ENCODE measurements around the gene CHMP5. TPM values are rescaled to one million over a fixed set of nuclear protein-coding genes. Genes with fewer than 3 reads are reported as not detected.
A peak's percentile ranks its signal among the peaks of the same experiment; 100 is the strongest.
"Not testable (repeated sequence)": the region's sequence is repeated elsewhere in the genome, so short reads cannot be mapped to it uniquely, and the experiment has no call there.

The CHMP5 gene
- total and polyA plus RNA-seq, 2 donors: 79.8 to 118 TPM

GRCh38 chr9:33311953-33312352 lies 47.1 kb downstream of the CHMP5 start:
- H3K9me3 ChIP-seq (ENCODE audit: control insufficient read depth in 2 of 2, insufficient read depth in 1 of 2, low read length in 1 of 2): no peaks in the 10 kb centered on the region
- 99% methylated on average over 2 of the region's 2 CpGs for WGBS
- H3K4me1 ChIP-seq (ENCODE audit: control insufficient read depth in 2 of 2, insufficient read depth in 2 of 2, low read length in 2 of 2): no peaks in the 10 kb centered on the region
- no peaks in the 10 kb centered on the region for H3K27me3 ChIP-seq (ENCODE audit: control insufficient read depth in 2 of 2, insufficient read depth in 1 of 2, low read length in 1 of 2)
- peaks cover 65 to 90% of the 10 kb centered on the region in 2 donors for H3K36me3 ChIP-seq (ENCODE audit: control insufficient read depth in 2 of 2, insufficient read depth in 2 of 2, low read length in 1 of 2)
- DNase-seq (ENCODE audit: low read depth in 6 of 9, low spot score in 9 of 9): no peak
- H3K4me3 ChIP-seq (ENCODE audit: low read length in 2 of 2): no peak overlapping the region
- H3K27ac ChIP-seq (ENCODE audit: low read depth in 1 of 2, low read length in 1 of 2): no peak overlapping the region

- H3K9me3 ChIP-seq (ENCODE audit: control insufficient read depth in 2 of 2, insufficient read depth in 1 of 2, low read length in 1 of 2): no peaks in the 10 kb centered on the region
- no peak for DNase-seq (ENCODE audit: low read depth in 6 of 9, low spot score in 9 of 9)
- H3K4me1 ChIP-seq (ENCODE audit: control insufficient read depth in 2 of 2, insufficient read depth in 2 of 2, low read length in 2 of 2): no peaks in the 10 kb centered on the region
- H3K36me3 ChIP-seq (ENCODE audit: control insufficient read depth in 2 of 2, insufficient read depth in 2 of 2, low read length in 1 of 2): peaks cover 67 to 88% of the 10 kb centered on the region in 2 donors
- no peak overlapping the region for H3K27ac ChIP-seq (ENCODE audit: low read depth in 1 of 2, low read length in 1 of 2)
- H3K4me3 ChIP-seq (ENCODE audit: low read length in 2 of 2): no peak overlapping the region
- WGBS: 92% methylated on average over 5 of the region's 5 CpGs
- H3K27me3 ChIP-seq (ENCODE audit: control insufficient read depth in 2 of 2, insufficient read depth in 1 of 2, low read length in 1 of 2): no peaks in the 10 kb centered on the region
Measured at GRCh38 chr9:33315371-33315770, 50.5 kb downstream of the CHMP5 start.

GRCh38 chr9:33317136-33317535 lies 52.3 kb downstream of the CHMP5 start:
- not testable (repeated sequence) for H3K27me3 ChIP-seq (ENCODE audit: control insufficient read depth in 2 of 2, insufficient read depth in 1 of 2, low read length in 1 of 2); H3K4me1 ChIP-seq (ENCODE audit: control insufficient read depth in 2 of 2, insufficient read depth in 2 of 2, low read length in 2 of 2); H3K4me3 ChIP-seq (ENCODE audit: low read length in 2 of 2); H3K27ac ChIP-seq (ENCODE audit: low read depth in 1 of 2, low read length in 1 of 2); H3K9me3 ChIP-seq (ENCODE audit: control insufficient read depth in 2 of 2, insufficient read depth in 1 of 2, low read length in 1 of 2); DNase-seq (ENCODE audit: low read depth in 6 of 9, low spot score in 9 of 9)
- over 99% methylated on average over 3 of the region's 3 CpGs for WGBS
- peaks cover 70 to 88% of the 10 kb centered on the region in 2 donors for H3K36me3 ChIP-seq (ENCODE audit: control insufficient read depth in 2 of 2, insufficient read depth in 2 of 2, low read length in 1 of 2)

GRCh38 chr9:33318225-33318624 lies 53.4 kb downstream of the CHMP5 start:
- no peaks in the 10 kb centered on the region for H3K27me3 ChIP-seq (ENCODE audit: control insufficient read depth in 2 of 2, insufficient read depth in 1 of 2, low read length in 1 of 2)
- H3K4me3 ChIP-seq (ENCODE audit: low read length in 2 of 2): no peak overlapping the region
- peaks cover 71 to 88% of the 10 kb centered on the region in 2 donors for H3K36me3 ChIP-seq (ENCODE audit: control insufficient read depth in 2 of 2, insufficient read depth in 2 of 2, low read length in 1 of 2)
- DNase-seq (ENCODE audit: low read depth in 6 of 9, low spot score in 9 of 9): no peak
- no peak overlapping the region for H3K27ac ChIP-seq (ENCODE audit: low read depth in 1 of 2, low read length in 1 of 2)
- WGBS: 97% methylated on average over 3 of the region's 3 CpGs
- no peaks in the 10 kb centered on the region for H3K4me1 ChIP-seq (ENCODE audit: control insufficient read depth in 2 of 2, insufficient read depth in 2 of 2, low read length in 2 of 2)
- H3K9me3 ChIP-seq (ENCODE audit: control insufficient read depth in 2 of 2, insufficient read depth in 1 of 2, low read length in 1 of 2): no peaks in the 10 kb centered on the region

- WGBS: 96% methylated on average over 8 of the region's 8 CpGs
- Histone ChIP-seq H3K4me1 (ENCODE audit: control insufficient read depth in 2 of 2, insufficient read depth in 2 of 2, low read length in 2 of 2) (no peaks in the 10 kb centered on the region), H3K36me3 (ENCODE audit: control insufficient read depth in 2 of 2, insufficient read depth in 2 of 2, low read length in 1 of 2) (peaks cover 68 to 87% of the 10 kb centered on the region in 2 donors), H3K27ac (ENCODE audit: low read depth in 1 of 2, low read length in 1 of 2) (no peak overlapping the region), H3K9me3 (ENCODE audit: control insufficient read depth in 2 of 2, insufficient read depth in 1 of 2, low read length in 1 of 2) (no peaks in the 10 kb centered on the region), H3K4me3 (ENCODE audit: low read length in 2 of 2) (no peak overlapping the region), H3K27me3 (ENCODE audit: control insufficient read depth in 2 of 2, insufficient read depth in 1 of 2, low read length in 1 of 2) (no peaks in the 10 kb centered on the region)
- DNase-seq (ENCODE audit: low read depth in 6 of 9, low spot score in 9 of 9): no peak
Measured at GRCh38 chr9:33318781-33319180, 53.9 kb downstream of the CHMP5 start.

- Histone ChIP-seq H3K4me1 (ENCODE audit: control insufficient read depth in 2 of 2, insufficient read depth in 2 of 2, low read length in 2 of 2) (no peaks in the 10 kb centered on the region), H3K9me3 (ENCODE audit: control insufficient read depth in 2 of 2, insufficient read depth in 1 of 2, low read length in 1 of 2) (no peaks in the 10 kb centered on the region), H3K4me3 (ENCODE audit: low read length in 2 of 2) (no peak overlapping the region), H3K36me3 (ENCODE audit: control insufficient read depth in 2 of 2, insufficient read depth in 2 of 2, low read length in 1 of 2) (peaks cover 61 to 83% of the 10 kb centered on the region in 2 donors), H3K27ac (ENCODE audit: low read depth in 1 of 2, low read length in 1 of 2) (no peak overlapping the region), H3K27me3 (ENCODE audit: control insufficient read depth in 2 of 2, insufficient read depth in 1 of 2, low read length in 1 of 2) (no peaks in the 10 kb centered on the region)
- DNase-seq (ENCODE audit: low read depth in 6 of 9, low spot score in 9 of 9): no peak
- 92% methylated on average over 1 of the region's 1 CpG for WGBS
Measured at GRCh38 chr9:33320230-33320567, 55.4 kb downstream of the CHMP5 start.

- WGBS: 94% methylated on average over 2 of the region's 2 CpGs
- H3K4me3 ChIP-seq (ENCODE audit: low read length in 2 of 2): no peak overlapping the region
- H3K27ac ChIP-seq (ENCODE audit: low read depth in 1 of 2, low read length in 1 of 2): peak overlapping the region in 1 of 2 donors; percentile 36
- no peaks in the 10 kb centered on the region for H3K27me3 ChIP-seq (ENCODE audit: control insufficient read depth in 2 of 2, insufficient read depth in 1 of 2, low read length in 1 of 2)
- no peaks in the 10 kb centered on the region for H3K9me3 ChIP-seq (ENCODE audit: control insufficient read depth in 2 of 2, insufficient read depth in 1 of 2, low read length in 1 of 2)
- DNase-seq (ENCODE audit: low read depth in 6 of 9, low spot score in 9 of 9): no peak
- H3K4me1 ChIP-seq (ENCODE audit: control insufficient read depth in 2 of 2, insufficient read depth in 2 of 2, low read length in 2 of 2): no peaks in the 10 kb centered on the region
- H3K36me3 ChIP-seq (ENCODE audit: control insufficient read depth in 2 of 2, insufficient read depth in 2 of 2, low read length in 1 of 2): peaks cover 57 to 79% of the 10 kb centered on the region in 2 donors
Measured at GRCh38 chr9:33320568-33321261, 55.9 kb downstream of the CHMP5 start.

- H3K4me1 ChIP-seq (ENCODE audit: control insufficient read depth in 2 of 2, insufficient read depth in 2 of 2, low read length in 2 of 2): no peaks in the 10 kb centered on the region
- DNase-seq (ENCODE audit: low read depth in 6 of 9, low spot score in 9 of 9): no peak
- peaks cover 39 to 61% of the 10 kb centered on the region in 2 donors for H3K36me3 ChIP-seq (ENCODE audit: control insufficient read depth in 2 of 2, insufficient read depth in 2 of 2, low read length in 1 of 2)
- no peaks in the 10 kb centered on the region for H3K9me3 ChIP-seq (ENCODE audit: control insufficient read depth in 2 of 2, insufficient read depth in 1 of 2, low read length in 1 of 2)
- H3K27me3 ChIP-seq (ENCODE audit: control insufficient read depth in 2 of 2, insufficient read depth in 1 of 2, low read length in 1 of 2): no peaks in the 10 kb centered on the region
- no peak overlapping the region for H3K4me3 ChIP-seq (ENCODE audit: low read length in 2 of 2)
- WGBS: 96% methylated on average over 4 of the region's 4 CpGs
- H3K27ac ChIP-seq (ENCODE audit: low read depth in 1 of 2, low read length in 1 of 2): no peak overlapping the region
Measured at GRCh38 chr9:33329117-33329563, 64.3 kb downstream of the CHMP5 start.

- Histone ChIP-seq H3K4me1 (ENCODE audit: control insufficient read depth in 2 of 2, insufficient read depth in 2 of 2, low read length in 2 of 2) (no peaks in the 10 kb centered on the region), H3K36me3 (ENCODE audit: control insufficient read depth in 2 of 2, insufficient read depth in 2 of 2, low read length in 1 of 2) (peaks cover 39 to 61% of the 10 kb centered on the region in 2 donors), H3K9me3 (ENCODE audit: control insufficient read depth in 2 of 2, insufficient read depth in 1 of 2, low read length in 1 of 2) (no peaks in the 10 kb centered on the region), H3K27ac (ENCODE audit: low read depth in 1 of 2, low read length in 1 of 2) (no peak overlapping the region), H3K27me3 (ENCODE audit: control insufficient read depth in 2 of 2, insufficient read depth in 1 of 2, low read length in 1 of 2) (no peaks in the 10 kb centered on the region), H3K4me3 (ENCODE audit: low read length in 2 of 2) (no peak overlapping the region)
- WGBS: 98% methylated on average over 5 of the region's 5 CpGs
- no peak for DNase-seq (ENCODE audit: low read depth in 6 of 9, low spot score in 9 of 9)
Measured at GRCh38 chr9:33329979-33330378, 65.1 kb downstream of the CHMP5 start.
